Measurements from ENCODE around the gene B3GALT6.

The B3GALT6 gene

GRCh38 chr1:1259540-1259939, 27.5 kb downstream of the B3GALT6 start:
- Histone ChIP-seq H3K27me3 (replicated peaks; ENCODE audit: insufficient read depth, low read length) (no peaks in the 10 kb centered on the region), H3K9me2 (replicated peaks; ENCODE audit: insufficient read depth, low read length) (no peaks in the 10 kb centered on the region), H3F3A (ENCODE audit: insufficient read depth, low read length) (no peaks in the 10 kb centered on the region), H3K4me3 (ENCODE audit: low read length) (no peak overlapping the region), H3K36me3 (replicated peaks; ENCODE audit: insufficient read depth, low read length) (peaks cover 14% of the 10 kb centered on the region; the same call in 1 of the 2 replicates), H3K79me2 (ENCODE audit: low read length) (peaks cover 12% of the 10 kb centered on the region), H3K9me3 (replicated peaks; ENCODE audit: insufficient read depth, low read length) (no peaks in the 10 kb centered on the region), H2AFZ (ENCODE audit: low read length) (no peak overlapping the region), H3K9ac (ENCODE audit: low read length) (no peak overlapping the region), H3K4me1 (ENCODE audit: low read length) (no peaks in the 10 kb centered on the region), H3K4me2 (ENCODE audit: low read depth, low read length) (no peak overlapping the region), H3K27ac (ENCODE audit: low read length) (no peak overlapping the region), H4K20me1 (ENCODE audit: insufficient read depth, low read length) (no peaks in the 10 kb centered on the region)
- TF ChIP-seq CTCF (IDR thresholded peaks at IDR 0.05; ENCODE audit: low read length) (no peak), EZH2 (optimal IDR thresholded peaks at IDR 0.05; ENCODE audit: low read depth, low read length) (no peak), EZH2phosphoT487 (IDR thresholded peaks at IDR 0.05; ENCODE audit: low read length) (no peak)
- no peak for DNase-seq

GRCh38 chr1:1259951-1260600, 28.0 kb downstream of the B3GALT6 start:
- H3K79me2 ChIP-seq (ENCODE audit: low read length), result peaks cover 15% of the 10 kb centered on the region
- H4K20me1 ChIP-seq (ENCODE audit: insufficient read depth, low read length), result no peaks in the 10 kb centered on the region
- DNase-seq, result no peak
- no peaks in the 10 kb centered on the region for H3K9me3 ChIP-seq (replicated peaks; ENCODE audit: insufficient read depth, low read length)
- TF ChIP-seq EZH2phosphoT487 (IDR thresholded peaks at IDR 0.05; ENCODE audit: low read length) (no peak), CTCF (IDR thresholded peaks at IDR 0.05; ENCODE audit: low read length) (no peak), EZH2 (optimal IDR thresholded peaks at IDR 0.05; ENCODE audit: low read depth, low read length) (no peak)
- no peaks in the 10 kb centered on the region for H3K27me3 ChIP-seq (replicated peaks; ENCODE audit: insufficient read depth, low read length)
- H3K36me3 ChIP-seq (replicated peaks; ENCODE audit: insufficient read depth, low read length), result peaks cover 13% of the 10 kb centered on the region; the same call in 1 of the 2 replicates
- no peak overlapping the region for H2AFZ ChIP-seq (ENCODE audit: low read length)
- H3K4me1 ChIP-seq (ENCODE audit: low read length), result no peaks in the 10 kb centered on the region
- H3K27ac ChIP-seq (ENCODE audit: low read length), result no peak overlapping the region
- H3K9me2 ChIP-seq (replicated peaks; ENCODE audit: insufficient read depth, low read length), result no peaks in the 10 kb centered on the region
- H3K4me3 ChIP-seq (ENCODE audit: low read length), result no peak overlapping the region
- no peak overlapping the region for H3K9ac ChIP-seq (ENCODE audit: low read length)
- no peaks in the 10 kb centered on the region for H3F3A ChIP-seq (ENCODE audit: insufficient read depth, low read length)
- no peak overlapping the region for H3K4me2 ChIP-seq (ENCODE audit: low read depth, low read length)

DNA sequence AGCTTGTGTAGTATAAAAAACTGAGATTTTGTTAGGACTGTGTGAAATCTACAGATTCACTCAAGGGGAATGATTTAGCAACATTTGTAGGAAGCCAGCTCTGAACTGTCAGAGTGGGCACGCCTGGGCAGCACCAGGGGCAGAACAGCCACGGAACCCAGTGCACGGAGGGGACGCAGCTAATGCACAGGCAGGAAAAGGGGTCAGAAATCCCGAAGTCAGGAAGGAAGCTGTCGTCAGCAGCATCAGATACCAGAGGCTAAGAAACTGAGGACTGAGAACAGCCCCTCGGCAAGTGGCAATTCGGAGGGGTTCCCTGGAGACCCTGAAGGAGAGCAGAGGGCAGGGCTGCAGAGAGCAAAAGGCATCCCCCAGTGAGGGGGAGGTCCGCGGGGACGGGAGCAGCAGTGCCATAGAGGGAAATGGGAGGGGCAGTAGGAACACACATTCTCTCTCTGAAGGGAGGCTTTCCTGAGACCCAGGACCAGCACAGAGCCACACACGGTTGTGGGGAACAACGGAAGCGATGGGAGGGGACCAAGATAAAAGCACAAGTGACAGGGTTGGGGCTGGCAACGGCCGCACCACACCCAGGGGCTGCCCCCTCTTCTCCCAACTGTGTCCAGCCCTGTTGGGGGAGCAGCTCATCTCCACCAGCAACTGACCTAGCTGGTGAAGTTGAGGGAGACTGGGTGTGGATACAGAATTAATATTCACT, 29.0 kb downstream of the B3GALT6 start:
- Histone ChIP-seq H3K27me3 (replicated peaks; ENCODE audit: insufficient read depth, low read length) (no peaks in the 10 kb centered on the region), H3K4me1 (ENCODE audit: low read length) (no peaks in the 10 kb centered on the region), H3F3A (ENCODE audit: insufficient read depth, low read length) (no peaks in the 10 kb centered on the region), H2AFZ (ENCODE audit: low read length) (no peak overlapping the region), H4K20me1 (ENCODE audit: insufficient read depth, low read length) (no peaks in the 10 kb centered on the region), H3K9me2 (replicated peaks; ENCODE audit: insufficient read depth, low read length) (no peaks in the 10 kb centered on the region), H3K9ac (ENCODE audit: low read length) (no peak overlapping the region), H3K36me3 (replicated peaks; ENCODE audit: insufficient read depth, low read length) (peaks cover 10% of the 10 kb centered on the region; the same call in 1 of the 2 replicates), H3K79me2 (ENCODE audit: low read length) (peaks cover 21% of the 10 kb centered on the region), H3K9me3 (replicated peaks; ENCODE audit: insufficient read depth, low read length) (no peaks in the 10 kb centered on the region), H3K27ac (ENCODE audit: low read length) (no peak overlapping the region), H3K4me3 (ENCODE audit: low read length) (no peak overlapping the region), H3K4me2 (ENCODE audit: low read depth, low read length) (no peak overlapping the region)
- TF ChIP-seq CTCF (IDR thresholded peaks at IDR 0.05; ENCODE audit: low read length) (no peak), EZH2 (optimal IDR thresholded peaks at IDR 0.05; ENCODE audit: low read depth, low read length) (no peak), EZH2phosphoT487 (IDR thresholded peaks at IDR 0.05; ENCODE audit: low read length) (no peak)
- no peak for DNase-seq
